Activated CD4-positive, alpha-beta T cell treated with anti-CD3 and anti-CD28 coated beads, Interleukin-2, amount 50 U/mL, for 4 hours (primary cell): Measurements from ENCODE around the gene RPUSD1.
"Not testable (repeated sequence)": the region's sequence is repeated elsewhere in the genome, so short reads cannot be mapped to it uniquely, and the experiment has no call there.

Experiments used
- DNase-seq, 2 experiments: peaks; one replicate each; pipeline ENCODE4 v3.0.0-alpha.2; 2020

Gene RPUSD1

DNA sequence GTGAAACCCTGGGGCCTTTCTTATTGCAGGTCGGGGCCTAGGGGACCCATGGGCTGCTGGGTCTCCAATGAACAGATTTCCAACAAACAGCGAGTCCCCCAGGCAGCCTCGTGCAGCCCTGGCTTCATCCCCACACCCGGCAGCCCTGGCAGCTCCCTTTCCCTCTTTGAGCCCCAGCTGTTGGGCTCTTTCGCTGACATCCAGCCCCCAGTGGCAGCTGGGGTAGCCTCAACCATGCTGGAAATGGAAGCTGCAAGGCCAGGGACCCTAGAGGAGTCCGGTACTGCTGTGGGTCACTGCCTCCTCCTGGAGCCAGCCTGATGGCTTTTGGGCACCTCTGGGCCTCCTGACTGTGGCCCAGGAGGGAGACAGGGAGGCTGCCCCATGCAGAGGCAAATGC lies 5.9 kb downstream of the RPUSD1 start:
- DNase-seq, result no peak

GRCh38 chr16:781346-782010 lies 6.7 kb downstream of the RPUSD1 start:
- no peak for DNase-seq

DNA sequence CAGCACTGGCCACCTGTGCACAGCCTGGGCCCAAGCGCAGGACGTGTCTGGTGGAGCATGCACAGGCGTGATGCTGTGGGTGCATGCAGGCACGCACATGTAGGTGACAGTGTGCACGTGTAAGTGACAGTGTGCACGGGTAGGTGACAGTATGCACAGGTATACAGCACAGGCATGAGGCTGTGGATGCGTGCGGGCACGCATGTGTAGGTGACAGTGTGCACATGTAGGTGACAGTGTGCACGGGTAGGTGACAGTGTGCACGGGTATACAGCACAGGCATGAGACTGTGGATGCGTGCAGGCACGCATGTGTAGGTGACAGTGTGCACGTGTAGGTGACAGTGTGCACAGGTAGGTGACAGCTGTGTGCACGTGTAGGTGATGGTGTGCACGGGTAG lies 7.9 kb downstream of the RPUSD1 start:
- DNase-seq, result no peak

DNA sequence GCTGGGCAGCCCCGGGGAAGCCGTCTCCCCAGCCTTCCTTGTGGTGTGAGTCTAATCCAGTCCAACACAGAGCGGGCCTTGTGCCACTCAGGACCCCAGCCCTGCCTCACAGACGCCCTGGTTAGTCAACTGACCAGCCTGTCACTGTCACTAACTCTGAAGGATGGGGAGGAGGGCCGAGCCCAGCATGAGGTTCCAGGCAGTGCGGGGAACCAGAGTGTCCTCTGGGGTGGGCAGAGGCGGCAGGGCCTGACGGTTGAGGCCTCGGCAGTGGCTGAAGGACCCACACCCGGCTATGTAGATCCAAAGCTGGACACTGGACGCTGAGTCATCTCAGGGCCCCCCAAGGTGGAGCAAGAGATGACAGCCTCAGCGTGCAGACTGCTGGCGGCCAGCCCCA lies 8.6 kb downstream of the RPUSD1 start:
- DNase-seq, result no peak

- DNase-seq, result no peak
Observed at GRCh38 chr16:778909-779527, 9.2 kb downstream of the RPUSD1 start.

DNA sequence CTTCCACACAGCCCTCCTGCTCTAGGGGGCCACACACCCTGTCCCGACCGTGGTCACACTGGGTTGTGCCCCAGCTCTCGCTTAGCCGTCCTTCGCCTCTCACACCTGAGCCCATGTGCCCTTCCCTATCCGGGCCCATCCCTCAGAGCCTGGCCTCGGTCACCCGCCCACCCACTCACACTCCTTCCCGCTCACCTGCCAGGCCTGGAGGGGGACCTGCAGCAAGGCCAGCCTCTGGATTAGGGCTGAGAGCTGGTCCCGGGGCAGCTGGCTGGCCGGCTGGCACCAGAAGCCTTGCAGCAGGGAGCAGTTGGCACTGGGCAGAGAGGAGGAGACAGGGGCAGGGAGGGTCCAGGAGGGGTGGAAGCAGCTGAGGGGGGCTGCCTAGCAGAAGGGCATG lies 9.7 kb downstream of the RPUSD1 start:
- DNase-seq, result no peak

DNA sequence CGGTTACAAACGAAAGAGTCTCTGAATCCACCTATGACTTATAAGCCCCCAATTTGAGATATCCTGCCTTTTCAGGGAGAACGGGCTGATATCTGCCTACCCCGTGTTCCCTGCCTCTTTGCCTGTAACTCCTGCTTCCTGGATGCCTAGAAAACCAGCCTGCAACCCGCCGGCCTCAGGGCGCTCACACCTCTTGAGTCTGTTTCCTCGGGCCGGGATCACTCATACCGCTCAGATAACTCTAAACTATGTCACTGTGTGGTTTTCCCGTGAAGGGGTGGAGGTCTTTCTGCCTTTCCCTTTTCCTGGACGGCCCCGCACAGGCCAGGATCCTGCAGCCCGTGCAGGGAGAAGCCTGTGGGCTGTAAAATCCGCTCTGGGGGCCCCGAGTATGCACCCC lies 10.4 kb downstream of the RPUSD1 start:
- no peak for DNase-seq

- DNase-seq, result no peak
Observed at GRCh38 chr16:776824-777223, 11.4 kb downstream of the RPUSD1 start.

GRCh38 chr16:776298-776697 lies 11.9 kb downstream of the RPUSD1 start:
- DNase-seq, result not testable (repeated sequence)

DNA sequence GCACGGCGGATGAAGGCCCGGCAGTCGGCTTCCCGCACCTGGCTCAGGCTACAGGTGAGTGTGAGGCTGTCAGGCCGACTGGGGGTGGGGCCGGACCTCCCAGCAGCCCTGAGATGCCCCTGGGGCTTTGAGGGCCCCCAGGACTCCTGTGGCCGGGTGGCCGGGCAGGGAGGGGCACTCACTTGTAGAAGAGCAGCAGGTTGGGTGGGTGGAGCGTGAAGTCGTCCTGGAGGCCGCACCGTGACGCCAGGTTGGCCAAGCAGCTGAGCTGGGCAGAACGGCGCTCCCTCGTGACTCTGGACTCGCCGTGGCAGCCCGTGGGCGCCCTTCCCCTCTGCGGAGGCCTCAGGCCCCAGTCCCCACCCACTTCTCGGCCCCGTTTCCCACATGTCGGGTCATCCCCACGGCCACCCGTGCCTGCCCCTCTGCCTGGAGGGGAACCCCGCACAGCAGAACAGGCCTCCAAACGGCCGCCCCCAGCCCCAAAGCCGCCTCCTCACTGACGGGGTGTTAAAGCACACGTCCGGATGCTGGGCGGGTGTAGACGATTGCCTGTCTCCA lies 12.9 kb downstream of the RPUSD1 start:
- no peak for DNase-seq

- no peak for DNase-seq
Observed at GRCh38 chr16:774086-775001, 13.8 kb downstream of the RPUSD1 start.

DNA sequence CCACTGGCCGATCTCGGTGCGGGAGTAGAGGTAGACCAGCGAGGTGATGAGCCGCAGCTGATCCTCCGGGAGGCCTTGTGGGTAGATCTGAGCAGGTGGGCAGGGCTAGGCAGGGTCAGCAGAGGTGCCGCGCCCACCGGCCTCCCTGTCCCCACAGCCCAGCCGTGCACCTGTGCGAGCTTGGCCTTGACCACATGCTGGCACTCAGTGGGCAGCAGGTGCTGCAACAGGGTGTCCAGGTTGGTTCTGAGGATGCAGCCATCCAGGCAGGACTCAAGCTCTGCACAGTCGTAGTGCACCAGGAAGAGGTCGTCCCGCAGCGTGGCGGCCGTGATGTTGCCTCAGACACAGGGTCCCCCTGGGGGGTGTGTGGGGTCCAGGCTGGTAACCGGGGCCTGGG lies 15.2 kb downstream of the RPUSD1 start:
- no peak for DNase-seq

DNA sequence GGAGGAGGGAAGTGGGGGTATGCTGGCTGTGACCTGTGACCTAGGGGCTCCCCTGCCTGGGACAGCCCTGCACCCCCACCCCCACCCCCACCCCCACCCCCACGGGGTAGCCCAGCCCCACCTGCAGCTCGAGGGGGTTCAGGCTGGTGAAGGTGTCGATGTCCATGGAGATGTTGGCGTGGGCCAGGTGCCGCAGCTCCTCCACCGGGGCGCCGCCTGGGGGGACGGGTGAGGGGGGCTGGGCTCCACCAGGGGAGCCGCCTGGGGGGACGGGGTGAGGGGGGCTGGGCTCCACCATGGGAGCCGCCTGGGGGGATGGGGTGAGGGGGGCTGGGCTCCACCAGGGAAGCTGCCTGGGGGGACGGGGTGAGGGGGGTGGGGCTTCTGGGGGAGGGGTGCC lies 17.8 kb downstream of the RPUSD1 start:
- no peak for DNase-seq

GRCh38 chr16:769934-770333 lies 18.2 kb downstream of the RPUSD1 start:
- DNase-seq, result no peak

DNA sequence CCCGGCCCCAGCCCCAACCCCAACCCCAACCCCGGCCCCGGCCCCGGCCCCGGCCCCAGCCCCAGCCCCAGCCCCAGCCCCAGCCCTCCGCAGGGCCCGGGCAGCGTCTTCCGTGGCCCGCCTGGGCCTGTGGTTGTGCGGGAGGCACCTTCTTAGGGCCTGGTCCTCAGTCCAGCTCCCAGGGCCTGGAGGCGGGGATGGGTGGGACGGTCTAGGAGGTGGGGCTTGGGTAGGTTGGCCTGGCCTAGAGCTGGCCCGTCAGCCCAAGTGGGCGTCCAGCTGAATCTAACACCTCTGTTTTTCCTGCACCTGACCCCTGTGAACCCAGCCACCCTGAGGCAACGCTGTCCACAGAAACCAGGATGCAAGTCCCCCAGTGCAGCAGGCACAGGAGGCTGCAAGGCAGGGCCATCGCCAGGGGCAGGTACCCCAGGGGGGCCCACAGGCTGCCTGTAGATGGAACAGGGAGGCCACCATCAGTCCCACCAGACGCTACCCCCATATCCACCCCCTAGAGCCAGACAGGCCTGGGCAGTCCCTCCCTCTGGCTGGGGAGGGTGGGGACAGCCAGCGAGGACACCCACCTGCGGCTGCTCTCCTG lies 18.9 kb downstream of the RPUSD1 start:
- no peak for DNase-seq

- DNase-seq, result no peak
Observed at GRCh38 chr16:768428-768827, 19.8 kb downstream of the RPUSD1 start.

DNA sequence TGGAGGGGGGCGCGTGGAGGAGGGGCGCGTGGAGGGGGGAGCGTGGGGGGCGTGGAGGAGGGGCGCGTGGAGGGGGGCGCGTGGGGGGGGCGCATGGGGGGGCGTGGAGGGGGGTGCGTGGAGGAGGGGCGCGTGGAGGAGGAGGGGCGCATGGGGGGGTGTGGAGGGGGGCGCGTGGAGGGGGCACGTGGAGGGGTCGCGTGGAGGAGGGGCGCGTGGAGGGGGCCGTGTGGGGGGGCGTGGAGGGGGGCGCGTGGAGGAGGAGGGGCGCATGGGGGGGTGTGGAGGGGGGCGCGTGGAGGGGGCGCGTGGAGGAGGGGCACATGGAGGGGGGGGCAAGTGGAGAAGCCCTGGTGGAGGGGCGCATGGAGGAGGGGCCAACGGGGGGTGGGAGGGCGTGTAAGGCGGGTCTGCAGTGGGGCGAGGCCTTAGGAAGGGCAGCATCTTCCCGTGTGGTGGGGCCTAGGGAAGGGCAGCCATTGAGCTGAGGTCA lies 20.4 kb downstream of the RPUSD1 start:
- no peak for DNase-seq

DNA sequence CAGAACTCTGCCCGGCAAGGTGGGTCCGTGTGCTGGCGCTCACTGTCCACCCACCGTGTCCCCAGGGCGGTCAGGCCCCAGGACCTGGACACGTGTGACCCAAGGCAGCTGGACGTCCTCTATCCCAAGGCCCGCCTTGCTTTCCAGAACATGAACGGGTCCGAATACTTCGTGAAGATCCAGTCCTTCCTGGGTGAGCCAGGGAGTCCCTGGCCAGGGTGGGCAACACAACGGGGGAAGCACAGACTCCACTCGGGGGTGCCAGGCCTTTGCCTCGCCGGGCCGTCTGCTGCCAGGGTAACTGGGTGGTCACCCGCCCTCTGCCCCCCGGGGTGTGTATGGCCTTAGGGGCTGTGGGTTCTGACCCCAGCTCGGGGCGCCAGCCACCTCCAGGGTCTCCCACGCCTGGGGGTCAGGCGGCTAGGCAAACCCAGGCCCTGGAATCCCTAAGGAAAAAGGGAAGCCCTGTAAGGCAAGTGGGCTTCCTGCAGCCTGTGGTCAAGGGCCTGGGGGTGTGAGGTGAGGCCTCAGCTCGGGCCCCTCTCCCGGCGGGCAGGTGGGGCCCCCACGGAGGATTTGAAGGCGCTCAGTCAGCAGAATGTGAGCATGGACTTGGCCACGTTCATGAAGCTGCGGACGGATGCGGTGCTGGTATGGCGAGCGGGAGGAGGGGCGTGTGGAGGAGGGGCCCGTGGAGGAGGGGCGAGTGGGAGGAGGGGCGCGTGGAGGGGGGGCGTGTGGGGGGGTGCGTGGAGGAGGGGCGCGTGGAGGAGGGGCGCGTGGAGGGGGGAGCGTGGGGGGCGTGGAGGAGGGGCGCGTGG lies 21.2 kb downstream of the RPUSD1 start:
- DNase-seq, result no peak

- no peak for DNase-seq
Observed at GRCh38 chr16:766008-766819, 22.0 kb downstream of the RPUSD1 start.

GRCh38 chr16:765488-765865 lies 22.7 kb downstream of the RPUSD1 start:
- DNase-seq, result no peak

- no peak for DNase-seq
Observed at GRCh38 chr16:764848-765487, 23.2 kb downstream of the RPUSD1 start.
